Liver (tissue), 9 donors: Measurements from ENCODE around the gene RNU6-1. TPM values are rescaled to one million over a fixed set of nuclear protein-coding genes. Genes with fewer than 3 reads are reported as not detected.
A peak's percentile ranks its signal among the peaks of the same experiment; 100 is the strongest.

Experiments
- DNase-seq: peaks from one replicate; pipeline ENCODE4 v3.0.0-alpha.2; 2017; ENCODE audit warnings: low spot score
- H3K27ac ChIP-seq, 2 donors: one replicate each; pipeline ENCODE4 v1.7.0; 2013; ENCODE audit warnings: inconsistent platforms in 2 of 2, low read length in 2 of 2, control low read depth in 1 of 2, low read depth in 1 of 2, mild to moderate bottlenecking in 1 of 2
- H3K27me3 ChIP-seq, 4 donors: one replicate each; pipeline versions ENCODE4 v1.6.1 to v1.7.0; 2013; ENCODE audit warnings: low read length in 3 of 4, inconsistent platforms in 1 of 4, mild to moderate bottlenecking in 1 of 4, moderate library complexity in 1 of 4; ENCODE audit not compliant: control insufficient read depth in 4 of 4, insufficient read depth in 4 of 4
- H3K36me3 ChIP-seq, 4 donors: one replicate each; pipeline versions ENCODE4 v1.6.1 to v1.7.0; 2013; ENCODE audit warnings: low read length in 3 of 4, mild to moderate bottlenecking in 3 of 4, low read depth in 1 of 4, moderate library complexity in 1 of 4; ENCODE audit not compliant: control insufficient read depth in 4 of 4, insufficient read depth in 3 of 4
- H3K4me1 ChIP-seq, 4 donors: one replicate each; pipeline versions ENCODE4 v1.6.1 to v1.7.0; 2013; ENCODE audit warnings: low read length in 3 of 4, mild to moderate bottlenecking in 3 of 4, moderate library complexity in 1 of 4; ENCODE audit not compliant: control insufficient read depth in 4 of 4, insufficient read depth in 4 of 4
- H3K4me3 ChIP-seq, 3 donors: one replicate each; pipeline versions ENCODE4 v1.6.1 to v1.7.0; 2013; ENCODE audit warnings: low read length in 3 of 3, control low read depth in 1 of 3, low read depth in 1 of 3, mild to moderate bottlenecking in 1 of 3
- H3K9ac ChIP-seq, 2 donors: one replicate each; pipeline ENCODE4 v1.7.0; 2013; ENCODE audit warnings: low read length in 2 of 2, mild to moderate bottlenecking in 2 of 2, moderate library complexity in 2 of 2, control low read depth in 1 of 2, low read depth in 1 of 2
- H3K9me3 ChIP-seq, 4 donors: one replicate each; pipeline versions ENCODE4 v1.6.1 to v1.7.0; 2013; ENCODE audit warnings: low read length in 3 of 4; ENCODE audit not compliant: control insufficient read depth in 4 of 4
- FOXA2 ChIP-seq: IDR thresholded peaks from 2 replicates; pipeline ENCODE4 v1.6.1; 2016; ENCODE audit warnings: antibody characterized with exemption
- HNF4A ChIP-seq, 2 donors: conservative IDR thresholded peaks; 2 replicates each; pipeline ENCODE4 v1.6.1; 2016; ENCODE audit warnings: antibody characterized with exemption in 2 of 2, mild to moderate bottlenecking in 2 of 2
- HNF4G ChIP-seq: IDR thresholded peaks from 2 replicates; pipeline ENCODE4 v1.6.1; 2016; ENCODE audit warnings: antibody characterized with exemption
- NR2F2 ChIP-seq: IDR thresholded peaks from 2 replicates; pipeline ENCODE4 v1.6.1; 2016; ENCODE audit warnings: antibody characterized with exemption
- RAD21 ChIP-seq, 2 donors: IDR thresholded peaks; 2 replicates each; pipeline ENCODE4 v1.6.1; 2016; ENCODE audit warnings: antibody characterized with exemption in 2 of 2, mild to moderate bottlenecking in 2 of 2
- RXRA ChIP-seq, 2 donors: IDR thresholded peaks; 2 replicates each; pipeline ENCODE4 v1.6.1; 2017 to 2018; ENCODE audit warnings: antibody characterized with exemption in 2 of 2, mild to moderate bottlenecking in 1 of 2
- TAF1 ChIP-seq: conservative IDR thresholded peaks from 2 replicates; pipeline ENCODE4 v1.6.1; 2016; ENCODE audit warnings: antibody characterized with exemption, mild to moderate bottlenecking
- WGBS: extraction: QIAGEN DNeasy Blood & Tissue Kit; methylation state at CpG from one replicate; pipeline ENCODE4 v1.1.7; 2013; 5-methylcytosine and 5-hydroxymethylcytosine counted together
- polyA plus RNA-seq, 2 donors: library from polyadenylated mRNA; stranded (reverse) in 1 of 2; unstranded in 1 of 2; fragments of 200-250 nt in 1 of 2; fragments of >200 nt in 1 of 2; fragmentation: Nextera tagmentation in 1 of 2; extraction: Ambion mirVana in 1 of 2; gene quantifications; one replicate each; pipeline versions ENCODE4 v1.2.1 to v1.2.3, GENCODE V29; 2013 to 2015
- total RNA-seq, 2 donors: library from RNA; depleted of rRNA; stranded (reverse); fragments of >200 nt; gene quantifications; one replicate each; pipeline ENCODE4 v1.2.3, GENCODE V29; 2014
- TF ChIP-seq, protein P1 (sequence below): IDR thresholded peaks from 2 replicates; pipeline ENCODE4 v1.6.1; 2016; ENCODE audit warnings: antibody characterized with exemption, mild to moderate bottlenecking
- TF ChIP-seq, protein P2 (sequence below): fragments of 150-350 bp; IDR thresholded peaks from 2 replicates; pipeline ENCODE4 v1.5.1; 2017; ENCODE audit warnings: improper control_type of control experiment, low read depth, low read length; ENCODE audit not compliant: missing input control
- TF ChIP-seq, protein P3 (sequence below): IDR thresholded peaks from 2 replicates; pipeline ENCODE4 v1.6.1; 2016; ENCODE audit warnings: antibody characterized with exemption
- donor health status: healthy.
- donor health status: healthy.
- donor health status: healthy.
- donor health status: healthy.
- donor health status: healthy.

RNU6-1 gene
- total and polyA plus RNA-seq, 4 donors = not detected

DNA sequence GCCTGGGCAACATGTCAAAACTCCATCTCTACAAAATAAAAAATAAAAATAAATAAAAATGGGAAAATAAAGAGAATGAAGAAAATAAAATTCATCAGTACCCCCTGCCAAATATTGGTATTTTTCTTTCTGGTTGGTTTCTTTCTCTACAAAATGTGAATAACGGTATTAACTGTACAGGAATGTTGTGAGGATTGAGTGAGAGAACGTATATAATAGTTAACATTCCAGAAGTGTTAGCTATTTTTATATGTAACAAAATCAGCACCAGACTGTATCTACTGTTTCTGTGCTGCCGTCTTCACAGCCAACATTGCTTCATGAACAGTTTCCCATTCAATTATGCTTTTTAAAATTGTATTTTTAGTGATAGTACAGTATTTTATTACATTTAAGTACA lies 25.5 kb upstream of the RNU6-1 start:
- 86% methylated on average over 3 of the region's 3 CpGs for WGBS
- Histone ChIP-seq H3K4me1 (peaks cover 0 to 9% (median 6%) of the 10 kb centered on the region in 4 donors), H3K9me3 (peaks cover 0 to 5% (median 0%) of the 10 kb centered on the region in 4 donors), H3K4me3 (no peak overlapping the region), H3K9ac (no peak overlapping the region), H3K27ac (no peak overlapping the region), H3K36me3 (no peaks in the 10 kb centered on the region), H3K27me3 (no peaks in the 10 kb centered on the region)
- no peak for DNase-seq
- no peak for TF ChIP-seq HNF4A (conservative IDR thresholded peaks at IDR 0.05)
- no peak for TF ChIP-seq TAF1
- TF ChIP-seq, protein P1, sequence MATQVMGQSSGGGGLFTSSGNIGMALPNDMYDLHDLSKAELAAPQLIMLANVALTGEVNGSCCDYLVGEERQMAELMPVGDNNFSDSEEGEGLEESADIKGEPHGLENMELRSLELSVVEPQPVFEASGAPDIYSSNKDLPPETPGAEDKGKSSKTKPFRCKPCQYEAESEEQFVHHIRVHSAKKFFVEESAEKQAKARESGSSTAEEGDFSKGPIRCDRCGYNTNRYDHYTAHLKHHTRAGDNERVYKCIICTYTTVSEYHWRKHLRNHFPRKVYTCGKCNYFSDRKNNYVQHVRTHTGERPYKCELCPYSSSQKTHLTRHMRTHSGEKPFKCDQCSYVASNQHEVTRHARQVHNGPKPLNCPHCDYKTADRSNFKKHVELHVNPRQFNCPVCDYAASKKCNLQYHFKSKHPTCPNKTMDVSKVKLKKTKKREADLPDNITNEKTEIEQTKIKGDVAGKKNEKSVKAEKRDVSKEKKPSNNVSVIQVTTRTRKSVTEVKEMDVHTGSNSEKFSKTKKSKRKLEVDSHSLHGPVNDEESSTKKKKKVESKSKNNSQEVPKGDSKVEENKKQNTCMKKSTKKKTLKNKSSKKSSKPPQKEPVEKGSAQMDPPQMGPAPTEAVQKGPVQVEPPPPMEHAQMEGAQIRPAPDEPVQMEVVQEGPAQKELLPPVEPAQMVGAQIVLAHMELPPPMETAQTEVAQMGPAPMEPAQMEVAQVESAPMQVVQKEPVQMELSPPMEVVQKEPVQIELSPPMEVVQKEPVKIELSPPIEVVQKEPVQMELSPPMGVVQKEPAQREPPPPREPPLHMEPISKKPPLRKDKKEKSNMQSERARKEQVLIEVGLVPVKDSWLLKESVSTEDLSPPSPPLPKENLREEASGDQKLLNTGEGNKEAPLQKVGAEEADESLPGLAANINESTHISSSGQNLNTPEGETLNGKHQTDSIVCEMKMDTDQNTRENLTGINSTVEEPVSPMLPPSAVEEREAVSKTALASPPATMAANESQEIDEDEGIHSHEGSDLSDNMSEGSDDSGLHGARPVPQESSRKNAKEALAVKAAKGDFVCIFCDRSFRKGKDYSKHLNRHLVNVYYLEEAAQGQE = no peak

DNA sequence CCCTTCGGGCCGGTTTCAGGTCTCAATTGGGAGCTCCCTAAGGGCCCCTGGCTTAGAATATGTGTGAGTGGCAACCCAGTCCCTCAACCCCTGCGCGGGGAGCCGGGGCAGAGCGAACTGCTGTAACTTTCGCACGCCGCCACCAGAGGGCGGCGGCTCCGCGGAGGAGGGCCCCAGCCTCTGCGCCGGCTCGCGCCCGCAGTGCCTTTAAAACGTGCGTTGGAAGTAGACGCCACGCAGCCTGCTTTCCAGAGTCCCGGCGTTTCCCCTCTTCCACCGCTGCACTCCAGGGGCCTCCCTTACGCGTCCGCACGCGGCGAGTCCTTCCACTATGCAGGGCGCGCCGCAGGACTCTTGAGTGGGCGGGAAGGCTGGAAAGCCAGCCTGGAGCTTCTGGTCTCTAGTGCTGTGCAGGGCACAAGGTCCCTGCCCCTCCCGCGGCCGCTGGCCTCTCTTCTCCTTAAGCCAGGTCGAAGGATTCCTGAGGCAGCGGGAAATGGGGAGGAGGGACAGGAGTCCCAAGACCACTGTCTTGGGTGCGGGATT lies 23.7 kb upstream of the RNU6-1 start:
- TF ChIP-seq, protein P2, sequence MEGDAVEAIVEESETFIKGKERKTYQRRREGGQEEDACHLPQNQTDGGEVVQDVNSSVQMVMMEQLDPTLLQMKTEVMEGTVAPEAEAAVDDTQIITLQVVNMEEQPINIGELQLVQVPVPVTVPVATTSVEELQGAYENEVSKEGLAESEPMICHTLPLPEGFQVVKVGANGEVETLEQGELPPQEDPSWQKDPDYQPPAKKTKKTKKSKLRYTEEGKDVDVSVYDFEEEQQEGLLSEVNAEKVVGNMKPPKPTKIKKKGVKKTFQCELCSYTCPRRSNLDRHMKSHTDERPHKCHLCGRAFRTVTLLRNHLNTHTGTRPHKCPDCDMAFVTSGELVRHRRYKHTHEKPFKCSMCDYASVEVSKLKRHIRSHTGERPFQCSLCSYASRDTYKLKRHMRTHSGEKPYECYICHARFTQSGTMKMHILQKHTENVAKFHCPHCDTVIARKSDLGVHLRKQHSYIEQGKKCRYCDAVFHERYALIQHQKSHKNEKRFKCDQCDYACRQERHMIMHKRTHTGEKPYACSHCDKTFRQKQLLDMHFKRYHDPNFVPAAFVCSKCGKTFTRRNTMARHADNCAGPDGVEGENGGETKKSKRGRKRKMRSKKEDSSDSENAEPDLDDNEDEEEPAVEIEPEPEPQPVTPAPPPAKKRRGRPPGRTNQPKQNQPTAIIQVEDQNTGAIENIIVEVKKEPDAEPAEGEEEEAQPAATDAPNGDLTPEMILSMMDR = peak; percentile 90
- TF ChIP-seq FOXA2 (no peak), RAD21 (IDR thresholded peaks at IDR 0.05) (peak; percentile 98)
- Histone ChIP-seq H3K27me3 (no peaks in the 10 kb centered on the region), H3K4me1 (peaks cover 0 to 9% (median 6%) of the 10 kb centered on the region in 4 donors), H3K36me3 (no peaks in the 10 kb centered on the region), H3K4me3 (peak overlapping the region; percentile 33 to 69 (median 57)), H3K27ac (no peak overlapping the region), H3K9me3 (no peaks in the 10 kb centered on the region), H3K9ac (peak overlapping the region in 1 of 2 donors; percentile 52)
- DNase-seq = peak; percentile 70
- 2% methylated on average over 41 of the region's 41 CpGs for WGBS

DNA sequence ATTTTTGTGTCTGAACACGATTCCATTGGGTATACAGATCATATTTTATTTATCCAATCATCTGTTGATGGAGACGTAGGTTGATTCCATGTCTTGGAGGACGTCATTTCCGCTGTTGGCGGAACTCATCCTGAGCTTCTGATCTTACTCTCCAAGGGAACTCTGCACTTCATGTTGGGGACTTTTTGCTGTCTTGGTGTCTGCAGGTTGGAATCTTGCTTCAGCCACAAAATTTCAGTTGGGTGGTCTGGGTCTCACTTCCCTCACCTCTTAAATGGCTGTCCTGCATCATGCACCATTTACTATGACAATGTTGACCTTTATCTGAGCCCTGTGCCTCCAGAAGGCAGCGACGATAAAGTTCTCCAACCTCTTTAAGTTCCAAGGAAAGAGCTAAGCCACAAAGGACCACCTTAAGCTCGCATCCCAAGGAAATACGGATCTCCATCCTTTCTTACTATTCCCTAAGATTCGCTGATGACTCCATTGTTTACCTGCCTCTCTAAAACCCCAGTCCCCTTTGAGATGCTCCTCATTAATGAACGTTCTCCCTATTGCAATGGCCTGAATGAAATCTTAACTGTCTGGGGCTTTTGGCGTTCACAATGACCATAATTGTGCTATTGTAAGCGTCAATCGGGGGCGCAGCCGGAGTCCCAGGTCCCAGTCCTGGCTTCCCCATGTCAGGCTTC lies 23.1 kb upstream of the RNU6-1 start:
- Histone ChIP-seq H3K27ac (no peak overlapping the region), H3K27me3 (no peaks in the 10 kb centered on the region), H3K4me1 (peaks cover 0 to 9% (median 6%) of the 10 kb centered on the region in 4 donors), H3K9ac (no peak overlapping the region), H3K4me3 (no peak overlapping the region), H3K9me3 (no peaks in the 10 kb centered on the region), H3K36me3 (no peaks in the 10 kb centered on the region)
- 61% methylated on average over 16 of the region's 16 CpGs for WGBS
- DNase-seq = no peak
- TF ChIP-seq, protein P2 = no peak
- TF ChIP-seq NR2F2 (no peak), HNF4G (no peak), HNF4A (conservative IDR thresholded peaks at IDR 0.05) (no peak), RXRA (IDR thresholded peaks at IDR 0.05) (no peak)
- TF ChIP-seq, protein P3, sequence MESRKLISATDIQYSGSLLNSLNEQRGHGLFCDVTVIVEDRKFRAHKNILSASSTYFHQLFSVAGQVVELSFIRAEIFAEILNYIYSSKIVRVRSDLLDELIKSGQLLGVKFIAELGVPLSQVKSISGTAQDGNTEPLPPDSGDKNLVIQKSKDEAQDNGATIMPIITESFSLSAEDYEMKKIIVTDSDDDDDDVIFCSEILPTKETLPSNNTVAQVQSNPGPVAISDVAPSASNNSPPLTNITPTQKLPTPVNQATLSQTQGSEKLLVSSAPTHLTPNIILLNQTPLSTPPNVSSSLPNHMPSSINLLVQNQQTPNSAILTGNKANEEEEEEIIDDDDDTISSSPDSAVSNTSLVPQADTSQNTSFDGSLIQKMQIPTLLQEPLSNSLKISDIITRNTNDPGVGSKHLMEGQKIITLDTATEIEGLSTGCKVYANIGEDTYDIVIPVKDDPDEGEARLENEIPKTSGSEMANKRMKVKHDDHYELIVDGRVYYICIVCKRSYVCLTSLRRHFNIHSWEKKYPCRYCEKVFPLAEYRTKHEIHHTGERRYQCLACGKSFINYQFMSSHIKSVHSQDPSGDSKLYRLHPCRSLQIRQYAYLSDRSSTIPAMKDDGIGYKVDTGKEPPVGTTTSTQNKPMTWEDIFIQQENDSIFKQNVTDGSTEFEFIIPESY = no peak
